Colon (tissue), 2 donors: ENCODE data around the gene TLL2.

Source experiments
- FAIRE-seq: peaks from 2 replicates; lab custom pipeline; 2012; peaks lifted over from hg19 to GRCh38; lab: Jason Lieb, UNC
- donor health status: control.
- donor health status: control.

TLL2 gene

DNA sequence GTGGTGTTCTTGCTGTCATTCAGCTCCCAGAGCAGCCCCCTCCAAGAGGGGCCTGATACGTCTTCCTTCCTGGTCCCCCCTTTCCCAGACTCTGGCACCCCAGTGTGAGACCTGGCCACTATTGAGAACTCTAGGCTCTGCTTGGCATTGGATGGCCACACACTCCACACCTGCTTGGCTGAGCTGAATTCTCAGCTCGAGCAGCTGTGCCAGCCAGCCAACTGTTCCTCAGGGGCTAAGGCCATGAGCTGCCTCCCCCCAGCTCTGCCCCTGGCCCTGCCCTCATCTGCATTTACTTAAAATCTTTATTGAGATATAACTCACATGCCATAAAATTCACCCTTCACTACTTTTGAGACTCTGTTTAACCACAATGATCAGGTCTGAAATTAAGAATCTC, 6.7 kb downstream of the TLL2 start:
- FAIRE-seq, result no peak

- FAIRE-seq, result no peak
Observed at GRCh38 chr10:96505150-96506136, 8.3 kb downstream of the TLL2 start.

DNA sequence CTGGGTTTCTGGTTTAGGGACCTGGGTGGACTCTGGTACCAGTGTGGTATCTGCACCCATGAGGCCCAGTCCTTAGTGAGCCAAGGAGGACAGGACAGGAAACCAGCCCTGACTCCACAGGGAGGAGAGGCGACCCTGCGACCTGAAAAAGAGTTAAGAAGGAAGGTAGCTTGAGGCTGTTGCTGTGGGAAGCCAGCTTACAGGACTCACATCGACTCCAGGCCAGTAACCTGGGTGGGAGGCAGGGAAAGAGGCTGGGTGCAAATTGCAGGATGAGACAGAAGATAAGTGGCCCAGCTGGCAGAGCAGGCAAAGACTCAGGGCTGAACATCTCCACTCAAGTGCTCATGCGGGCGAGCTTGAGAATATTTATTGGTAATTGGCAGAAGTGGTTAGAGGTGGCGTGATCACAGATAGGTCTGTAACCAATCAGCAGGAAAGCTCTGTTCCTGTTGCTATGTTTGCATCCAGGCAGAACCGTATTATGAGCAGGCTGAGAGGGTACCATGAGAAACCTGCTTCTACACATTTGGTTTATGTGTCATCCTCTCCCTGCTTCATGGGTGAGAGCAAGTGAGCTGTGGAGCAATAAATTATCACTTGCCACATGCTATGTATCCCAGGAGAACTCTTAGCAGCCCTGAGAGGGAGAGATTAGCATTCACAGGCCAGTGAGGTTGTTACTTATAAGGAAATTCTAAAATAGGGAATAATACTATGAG, 11.0 kb downstream of the TLL2 start:
- no peak for FAIRE-seq

DNA sequence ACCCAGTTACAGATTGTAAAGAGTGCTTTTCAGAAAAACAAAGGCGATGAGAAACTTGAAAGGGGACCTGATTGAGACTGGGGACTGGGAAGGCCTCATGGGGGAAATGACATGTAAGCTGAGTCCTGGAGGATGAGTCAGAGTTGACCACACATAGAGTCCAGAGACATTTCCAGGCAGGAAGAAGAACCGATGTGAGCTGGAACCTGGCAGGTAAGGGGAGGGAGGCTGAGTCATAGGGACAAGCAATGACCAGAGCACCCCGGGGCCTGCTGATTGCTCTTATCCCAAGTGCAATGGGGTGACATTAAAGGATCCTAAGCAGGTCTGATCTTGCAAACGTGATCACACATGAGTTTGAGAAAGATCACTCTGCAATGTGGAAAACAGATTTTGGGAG, 11.7 kb downstream of the TLL2 start:
- FAIRE-seq, result no peak

DNA sequence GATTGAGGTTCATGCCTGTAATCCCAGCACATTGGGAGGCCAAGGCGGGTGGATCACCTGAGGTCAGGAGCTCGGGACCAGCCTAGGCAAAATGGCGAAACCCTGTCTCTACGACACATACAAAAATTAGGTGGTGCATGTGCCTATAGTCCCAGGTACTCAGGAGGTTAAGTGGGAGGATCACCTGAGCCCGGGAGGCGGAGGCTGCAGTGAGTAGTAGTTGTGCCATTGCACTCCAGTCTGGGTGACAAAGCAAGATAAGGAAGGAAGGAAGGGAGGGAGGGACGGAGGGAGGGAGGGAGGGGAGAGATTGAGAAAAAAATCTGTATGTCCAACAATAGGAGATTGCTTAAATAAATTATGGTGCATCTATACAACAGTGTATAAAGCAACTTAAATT, 13.2 kb downstream of the TLL2 start:
- FAIRE-seq, result no peak

- no peak for FAIRE-seq
Observed at GRCh38 chr10:96500050-96500449, 13.7 kb downstream of the TLL2 start.

DNA sequence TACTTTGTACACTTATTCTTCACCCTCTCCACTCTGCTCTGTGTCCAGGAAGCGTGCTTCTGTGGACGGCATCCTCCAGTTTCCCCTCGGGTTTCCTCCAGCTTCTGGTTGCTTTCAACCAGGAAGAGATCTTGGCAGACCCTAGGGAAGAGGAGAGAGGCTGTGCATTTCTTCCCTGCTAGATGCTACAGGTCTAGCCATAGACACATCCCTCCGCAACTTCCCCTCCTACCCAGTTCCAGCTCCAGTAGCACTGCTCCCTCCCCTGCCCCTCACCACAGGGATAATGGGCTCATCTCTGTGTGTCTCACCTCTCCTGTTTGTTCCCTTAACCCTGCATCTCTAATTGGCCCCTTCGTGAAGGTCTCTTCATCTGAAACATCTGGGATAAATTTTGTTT, 16.3 kb downstream of the TLL2 start:
- FAIRE-seq, result no peak

DNA sequence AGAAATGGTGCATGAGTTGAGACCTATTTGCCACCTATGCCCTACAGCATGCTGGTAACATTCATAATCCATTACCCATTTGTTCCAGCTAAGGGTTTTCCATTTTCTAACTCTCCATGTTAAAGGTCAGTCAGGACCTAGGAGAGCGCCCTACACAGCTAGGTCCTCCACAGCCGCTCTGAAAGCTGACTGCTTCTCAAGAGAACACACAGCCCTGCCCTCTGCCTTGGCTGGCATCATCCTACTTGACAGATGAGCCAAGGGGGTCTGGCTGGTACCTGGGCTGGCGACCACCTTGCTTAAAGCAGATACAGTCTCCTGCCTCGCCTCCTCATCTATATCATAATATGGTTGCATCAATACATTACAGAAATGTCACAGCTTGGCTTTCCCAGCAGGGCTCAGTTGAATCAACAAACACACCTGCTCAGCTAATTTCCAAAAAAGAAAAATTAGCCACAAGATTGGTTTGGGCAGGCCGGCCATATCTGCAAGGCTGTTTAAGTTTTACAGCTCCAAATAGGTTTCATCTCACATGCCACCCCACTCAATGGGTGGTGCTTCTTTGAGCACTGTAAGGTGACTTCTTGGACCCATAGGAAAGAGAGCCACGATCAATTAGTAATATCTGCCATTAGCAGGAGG, 17.3 kb downstream of the TLL2 start:
- no peak for FAIRE-seq

DNA sequence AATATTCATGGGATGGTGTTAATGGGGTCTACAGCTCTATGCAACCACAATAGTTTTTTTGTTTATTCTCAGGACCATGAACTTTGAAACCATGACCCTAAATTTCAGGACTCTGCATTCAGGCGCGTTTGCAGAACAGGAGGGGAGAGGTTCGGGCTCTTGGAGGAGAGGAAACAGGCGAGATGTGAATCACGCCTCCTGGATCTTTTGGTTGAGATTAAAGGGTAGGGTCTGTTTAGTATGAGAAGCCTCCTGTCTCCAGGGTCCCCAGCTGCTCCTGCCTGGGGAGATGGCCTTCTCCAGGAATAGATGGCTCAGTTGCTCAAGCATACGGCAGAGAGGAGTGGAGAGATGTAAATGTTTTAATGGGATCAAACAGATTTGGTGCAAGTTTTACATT, 18.2 kb downstream of the TLL2 start:
- FAIRE-seq, result no peak

DNA sequence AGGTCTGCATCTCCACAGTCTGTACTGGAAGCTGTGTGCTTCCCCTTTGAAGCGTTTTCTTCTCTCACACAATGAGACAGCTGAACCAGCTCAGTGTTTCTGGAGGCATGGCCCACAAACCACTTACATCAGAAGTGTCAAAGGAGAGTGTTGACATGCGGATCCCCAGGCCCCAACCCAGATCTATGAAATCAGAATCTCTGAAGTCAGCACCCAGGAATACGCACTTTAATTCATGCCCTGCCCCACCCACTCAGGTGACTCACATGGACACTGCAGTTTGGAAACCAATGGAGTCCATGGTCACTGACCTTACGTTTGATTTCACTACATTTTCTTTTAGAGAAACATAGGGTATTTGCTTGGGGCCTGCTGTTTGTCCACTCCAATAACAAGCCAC, 19.0 kb downstream of the TLL2 start:
- FAIRE-seq, result no peak

DNA sequence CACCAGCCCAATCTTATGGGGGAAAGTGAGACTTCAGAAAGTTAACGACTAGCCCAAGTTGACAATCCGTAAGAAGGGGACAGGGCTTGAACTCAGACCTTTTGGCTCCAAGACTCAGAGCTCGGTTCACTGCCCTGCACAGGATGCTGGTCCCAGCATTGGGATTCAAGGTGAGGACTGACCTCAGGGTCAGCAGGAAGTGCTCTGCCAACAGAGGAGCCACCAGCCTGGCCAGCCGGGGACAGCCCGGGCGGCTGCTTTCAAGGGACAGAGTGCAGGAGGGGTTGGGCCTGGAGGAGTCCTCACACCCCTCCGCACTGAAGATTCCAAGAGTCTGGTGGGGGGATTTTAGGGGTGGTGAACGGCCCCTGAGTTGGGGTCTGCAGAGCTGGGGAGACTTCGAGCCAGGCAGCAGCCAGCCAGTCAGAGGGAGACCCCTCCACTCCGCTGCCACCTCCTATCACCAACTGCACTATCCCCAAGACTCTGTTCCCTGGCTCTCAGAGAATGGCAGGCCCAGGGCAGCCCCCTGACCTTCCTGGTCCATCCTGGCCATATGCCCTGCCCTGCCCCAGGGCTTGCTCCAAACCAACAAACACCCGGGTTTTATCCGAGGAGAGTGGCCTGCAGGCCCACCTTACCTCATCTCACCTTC, 19.7 kb downstream of the TLL2 start:
- FAIRE-seq, result no peak

DNA sequence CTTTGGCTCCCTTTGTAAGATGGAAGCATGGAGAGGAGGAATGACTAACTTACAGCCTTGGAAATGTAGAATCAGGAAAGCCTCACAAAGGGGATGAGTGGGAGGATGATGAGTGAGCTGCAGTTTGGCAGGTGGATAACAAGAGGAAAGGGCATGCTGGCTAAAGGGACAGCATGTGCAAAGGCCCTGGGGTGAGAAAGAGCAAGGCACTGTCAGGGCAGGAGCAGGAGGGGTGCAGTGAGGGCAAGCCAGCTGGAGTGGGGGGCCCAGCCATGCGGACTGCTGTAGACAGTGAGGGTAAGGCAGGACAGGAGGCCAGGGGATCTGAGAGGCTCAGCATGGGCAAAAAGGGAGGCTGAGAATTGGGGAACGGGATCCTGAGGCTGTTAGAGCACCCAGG, 20.5 kb downstream of the TLL2 start:
- FAIRE-seq, result no peak

DNA sequence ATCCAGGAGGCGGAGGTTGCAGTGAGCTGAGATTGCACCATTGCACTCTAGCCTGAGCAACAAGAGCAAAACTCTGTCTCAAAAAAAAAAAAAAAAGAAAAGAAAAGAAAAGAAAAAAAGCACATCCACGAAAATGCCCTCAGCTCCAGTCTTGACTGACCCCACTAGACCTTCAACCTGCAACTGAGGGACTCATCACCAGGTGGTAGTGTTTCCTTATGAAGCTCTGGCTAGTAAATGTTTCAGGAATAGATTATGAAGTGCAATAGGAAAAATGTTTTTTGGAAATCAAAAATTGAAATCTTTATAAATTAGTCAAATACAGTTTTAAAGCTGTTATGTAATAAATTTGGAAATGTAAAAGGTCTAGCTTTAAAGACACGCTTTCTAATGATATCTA, 22.4 kb downstream of the TLL2 start:
- no peak for FAIRE-seq

GRCh38 chr10:96488161-96488935, 25.4 kb downstream of the TLL2 start:
- FAIRE-seq, result no peak

GRCh38 chr10:96482815-96483588, 30.7 kb downstream of the TLL2 start:
- no peak for FAIRE-seq

DNA sequence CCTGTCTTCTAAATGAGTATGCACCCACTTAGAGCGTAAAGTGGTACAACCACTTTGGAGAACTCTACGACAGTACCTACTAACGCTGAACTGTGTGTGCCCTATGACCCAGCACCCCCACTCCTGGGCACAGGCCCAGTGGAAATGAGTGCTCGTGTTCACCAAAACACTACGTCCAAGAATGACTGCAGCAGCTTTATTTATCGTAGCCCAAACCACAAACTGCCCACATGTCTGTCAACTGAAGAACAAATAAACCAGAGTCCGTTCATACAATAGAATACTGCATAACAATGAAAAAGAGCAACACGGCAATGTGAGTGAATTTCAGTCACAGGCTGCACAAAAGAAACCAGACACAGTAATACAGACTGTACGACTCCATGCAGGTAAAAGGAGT, 35.4 kb downstream of the TLL2 start:
- no peak for FAIRE-seq

DNA sequence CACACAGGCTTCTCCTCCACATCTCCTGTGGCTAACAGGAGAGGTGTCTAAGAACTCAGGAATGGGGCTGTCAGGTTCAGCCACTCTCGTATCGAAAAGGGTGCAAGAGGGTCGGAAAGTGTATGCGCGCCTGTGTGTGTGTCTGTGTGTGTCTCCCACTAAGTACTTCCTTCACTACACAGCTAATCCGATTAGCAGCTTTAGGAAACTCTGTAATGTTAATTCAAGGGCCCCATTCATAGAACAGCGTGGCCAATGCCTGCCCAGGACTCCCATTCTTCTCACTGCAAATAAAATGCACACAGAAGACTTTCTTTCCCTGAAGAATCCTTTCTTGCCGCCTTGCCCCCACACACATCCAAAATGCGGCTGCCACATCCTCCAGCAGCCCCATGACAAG, 39.9 kb downstream of the TLL2 start:
- no peak for FAIRE-seq

DNA sequence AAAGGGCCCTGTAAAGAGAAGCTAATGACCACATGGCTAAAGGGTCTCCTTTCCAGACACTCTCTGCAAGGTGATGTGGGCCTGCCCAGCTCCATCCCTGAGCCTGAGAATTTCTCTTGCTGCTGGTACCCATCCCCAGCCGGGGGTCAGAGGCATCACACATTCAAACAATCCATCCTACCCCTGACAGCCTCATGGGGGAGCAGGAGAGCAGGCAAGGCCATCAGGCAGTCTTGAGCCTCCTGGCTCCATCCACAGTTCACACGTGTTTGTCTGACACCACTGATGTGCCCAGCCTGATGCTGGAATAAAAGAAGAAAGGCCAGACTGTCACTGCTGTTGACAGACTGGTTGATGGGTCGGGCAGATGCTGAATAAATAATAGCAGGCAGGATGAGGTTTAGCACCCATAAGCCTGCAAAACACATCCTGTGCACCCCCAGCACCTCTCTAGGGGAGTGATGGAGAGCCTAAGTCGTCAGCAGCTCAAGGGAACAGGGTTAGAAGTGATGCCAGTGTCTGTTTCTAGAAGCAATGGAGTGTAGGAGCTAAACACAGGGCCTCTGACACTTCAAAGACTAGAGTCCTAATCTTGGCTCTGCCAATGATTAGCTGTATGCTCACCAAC, 43.5 kb downstream of the TLL2 start:
- no peak for FAIRE-seq

GRCh38 chr10:96468845-96469244, 44.9 kb downstream of the TLL2 start:
- FAIRE-seq, result no peak

- no peak for FAIRE-seq
Observed at GRCh38 chr10:96465599-96465998, 48.1 kb downstream of the TLL2 start.
